Measurements from ENCODE around the gene GAB1. TPM values are rescaled to one million over a fixed set of nuclear protein-coding genes. Genes with fewer than 3 reads are reported as not detected.

Gene GAB1
- total RNA-seq, 1 experiment from 2014 or later: 8.8 TPM

DNA sequence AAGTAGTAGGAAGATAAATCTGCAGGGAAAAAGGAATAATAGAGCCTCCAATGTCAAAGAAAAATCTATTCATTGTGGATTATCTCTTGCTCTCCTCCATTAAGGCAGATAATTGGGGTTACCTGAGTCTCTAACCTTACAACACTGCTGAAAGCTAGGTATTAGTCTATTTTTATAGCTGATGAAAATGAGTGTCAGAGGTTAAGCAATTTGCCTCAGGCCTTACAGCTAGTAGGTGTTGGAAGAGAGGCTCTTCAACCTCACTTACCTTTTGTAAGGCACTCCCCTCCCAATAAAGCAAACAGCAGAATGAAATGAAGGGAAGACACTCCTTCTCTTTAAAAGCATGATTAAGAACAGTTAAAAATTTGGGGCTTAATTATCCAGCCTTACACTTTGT, 45.4 kb upstream of the GAB1 start:
- Mint-ChIP-seq H3K4me3 (ENCODE audit: low read depth, unreplicated experiment) (no peak overlapping the region), H3K36me3 (ENCODE audit: insufficient read depth, unreplicated experiment) (no peaks in the 10 kb centered on the region), H3K4me1 (ENCODE audit: low read depth, unreplicated experiment) (no peaks in the 10 kb centered on the region), H3K9me3 (ENCODE audit: low read depth, unreplicated experiment) (no peaks in the 10 kb centered on the region), H3K27me3 (ENCODE audit: unreplicated experiment) (no peaks in the 10 kb centered on the region), H3K27ac (ENCODE audit: unreplicated experiment) (no peak overlapping the region)
- CTCF ChIA-PET: no interaction called here
- TF ChIP-seq, protein P1, sequence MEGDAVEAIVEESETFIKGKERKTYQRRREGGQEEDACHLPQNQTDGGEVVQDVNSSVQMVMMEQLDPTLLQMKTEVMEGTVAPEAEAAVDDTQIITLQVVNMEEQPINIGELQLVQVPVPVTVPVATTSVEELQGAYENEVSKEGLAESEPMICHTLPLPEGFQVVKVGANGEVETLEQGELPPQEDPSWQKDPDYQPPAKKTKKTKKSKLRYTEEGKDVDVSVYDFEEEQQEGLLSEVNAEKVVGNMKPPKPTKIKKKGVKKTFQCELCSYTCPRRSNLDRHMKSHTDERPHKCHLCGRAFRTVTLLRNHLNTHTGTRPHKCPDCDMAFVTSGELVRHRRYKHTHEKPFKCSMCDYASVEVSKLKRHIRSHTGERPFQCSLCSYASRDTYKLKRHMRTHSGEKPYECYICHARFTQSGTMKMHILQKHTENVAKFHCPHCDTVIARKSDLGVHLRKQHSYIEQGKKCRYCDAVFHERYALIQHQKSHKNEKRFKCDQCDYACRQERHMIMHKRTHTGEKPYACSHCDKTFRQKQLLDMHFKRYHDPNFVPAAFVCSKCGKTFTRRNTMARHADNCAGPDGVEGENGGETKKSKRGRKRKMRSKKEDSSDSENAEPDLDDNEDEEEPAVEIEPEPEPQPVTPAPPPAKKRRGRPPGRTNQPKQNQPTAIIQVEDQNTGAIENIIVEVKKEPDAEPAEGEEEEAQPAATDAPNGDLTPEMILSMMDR (IDR thresholded peaks at IDR 0.05; ENCODE audit: unreplicated experiment): no peak
- no peak for DNase-seq
- no TSS peak for BruUV-seq (replicated peaks)
- intact Hi-C loops (cut with micrococcal nuclease; ENCODE audit: unreplicated experiment): no loop called here

DNA sequence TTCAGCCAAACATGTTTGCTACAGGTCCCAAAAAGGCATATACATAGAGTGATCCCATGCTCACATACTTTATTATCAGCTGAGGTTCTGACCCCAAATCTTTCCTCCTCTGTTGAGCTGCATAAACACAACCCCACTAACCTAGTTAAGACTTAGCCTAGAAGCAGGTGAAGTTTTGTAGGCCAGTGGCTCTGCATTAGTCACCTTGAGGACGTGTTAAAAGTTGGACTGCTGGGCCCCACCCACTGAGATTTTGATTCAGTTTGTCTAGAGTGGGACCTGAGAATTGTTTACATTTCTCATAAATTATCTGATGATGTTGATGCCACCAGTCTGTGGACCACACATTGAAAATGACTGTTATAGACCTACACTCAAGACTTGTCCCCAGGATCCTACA, 43.8 kb upstream of the GAB1 start:
- CTCF ChIA-PET: no interaction called here
- Mint-ChIP-seq H3K27ac (ENCODE audit: unreplicated experiment) (no peak overlapping the region), H3K4me1 (ENCODE audit: low read depth, unreplicated experiment) (no peaks in the 10 kb centered on the region), H3K36me3 (ENCODE audit: insufficient read depth, unreplicated experiment) (no peaks in the 10 kb centered on the region), H3K9me3 (ENCODE audit: low read depth, unreplicated experiment) (no peaks in the 10 kb centered on the region), H3K27me3 (ENCODE audit: unreplicated experiment) (no peaks in the 10 kb centered on the region), H3K4me3 (ENCODE audit: low read depth, unreplicated experiment) (no peak overlapping the region)
- DNase-seq: no peak
- intact Hi-C loops (cut with micrococcal nuclease; ENCODE audit: unreplicated experiment): no loop called here
- BruUV-seq (replicated peaks): no TSS peak
- TF ChIP-seq, protein P1 (IDR thresholded peaks at IDR 0.05; ENCODE audit: unreplicated experiment): no peak

DNA sequence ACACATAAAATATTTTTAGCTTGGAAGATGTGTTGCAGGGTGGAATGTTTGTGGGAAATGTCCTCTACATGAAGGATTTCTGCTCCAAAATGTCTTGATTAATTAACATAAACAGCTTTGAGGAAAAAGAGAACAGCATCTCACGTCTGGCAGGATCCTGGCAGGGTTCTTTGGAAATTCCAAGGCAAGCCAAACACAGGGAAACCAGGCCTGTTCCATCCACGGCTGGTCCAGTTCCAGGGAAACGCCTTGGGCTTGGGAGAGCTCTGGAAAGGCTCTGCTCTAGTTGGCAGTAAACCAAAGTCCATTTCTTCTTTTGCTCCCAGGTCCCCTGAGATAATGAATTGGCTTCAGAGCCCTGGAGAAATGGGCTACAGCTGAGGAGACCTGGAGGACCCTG, 42.4 kb upstream of the GAB1 start:
- Mint-ChIP-seq H3K27me3 (ENCODE audit: unreplicated experiment) (no peaks in the 10 kb centered on the region), H3K27ac (ENCODE audit: unreplicated experiment) (no peak overlapping the region), H3K36me3 (ENCODE audit: insufficient read depth, unreplicated experiment) (no peaks in the 10 kb centered on the region), H3K9me3 (ENCODE audit: low read depth, unreplicated experiment) (no peaks in the 10 kb centered on the region), H3K4me1 (ENCODE audit: low read depth, unreplicated experiment) (no peaks in the 10 kb centered on the region), H3K4me3 (ENCODE audit: low read depth, unreplicated experiment) (no peak overlapping the region)
- no peak for DNase-seq
- TF ChIP-seq, protein P1 (IDR thresholded peaks at IDR 0.05; ENCODE audit: unreplicated experiment): no peak
- no TSS peak for BruUV-seq (replicated peaks)
- intact Hi-C loops (cut with micrococcal nuclease; ENCODE audit: unreplicated experiment): no loop called here
- CTCF ChIA-PET: interaction anchor here (0.6 kb wide), 1 partner anchor 37 kb away, joined by 5 read pairs; no protein-coding TSS in a partner anchor

DNA sequence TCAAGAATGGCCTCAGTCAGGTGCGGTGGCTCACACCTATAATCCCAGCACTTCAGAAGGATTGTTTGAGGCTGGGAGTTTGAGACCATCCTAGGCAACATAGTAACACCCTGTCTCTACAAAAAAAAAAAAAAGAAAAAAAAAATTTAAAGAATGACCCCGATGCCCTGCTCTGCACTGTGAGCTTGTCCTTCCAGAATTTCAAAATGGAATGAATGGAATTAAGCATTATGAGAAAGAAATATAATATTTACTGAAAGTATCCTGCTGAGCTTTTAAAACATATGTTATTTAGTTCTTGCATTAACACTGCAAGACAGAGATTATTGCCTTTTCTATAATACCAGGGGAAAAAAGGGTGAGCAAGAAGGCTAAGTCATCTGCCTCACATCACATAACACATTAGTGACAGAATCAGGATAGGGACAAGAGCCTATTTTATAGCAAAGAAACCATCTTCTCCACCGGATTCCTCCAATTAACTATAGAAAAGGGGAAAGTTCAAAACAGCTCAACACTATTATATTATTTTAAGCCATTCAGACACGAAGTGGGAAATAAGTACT, 41.9 kb upstream of the GAB1 start:
- Mint-ChIP-seq H3K27ac (ENCODE audit: unreplicated experiment) (no peak overlapping the region), H3K36me3 (ENCODE audit: insufficient read depth, unreplicated experiment) (no peaks in the 10 kb centered on the region), H3K4me3 (ENCODE audit: low read depth, unreplicated experiment) (no peak overlapping the region), H3K9me3 (ENCODE audit: low read depth, unreplicated experiment) (no peaks in the 10 kb centered on the region), H3K27me3 (ENCODE audit: unreplicated experiment) (no peaks in the 10 kb centered on the region), H3K4me1 (ENCODE audit: low read depth, unreplicated experiment) (no peaks in the 10 kb centered on the region)
- TF ChIP-seq, protein P1 (IDR thresholded peaks at IDR 0.05; ENCODE audit: unreplicated experiment): no peak
- CTCF ChIA-PET: interaction anchor here (0.6 kb wide), 1 partner anchor 37 kb away, joined by 5 read pairs; no protein-coding TSS in a partner anchor
- BruUV-seq (replicated peaks): no TSS peak
- no peak for DNase-seq
- intact Hi-C loops (cut with micrococcal nuclease; ENCODE audit: unreplicated experiment): no loop called here
